22Rv1 (cell line): ENCODE measurements around the gene IRX4.

Experiments used
- H3K27ac ChIP-seq: fragments of 450-650 bp; 2 replicates; pipeline ENCODE4 v1.5.1; 2017
- ZFX ChIP-seq: fragments of 450-650 bp; IDR thresholded peaks from 2 replicates; pipeline ENCODE4 v1.6.1; 2017; ENCODE audit warnings: antibody characterized with exemption, borderline replicate concordance
- TF ChIP-seq, protein P1 (sequence below): fragments of 450-650 bp; IDR thresholded peaks from 2 replicates; pipeline ENCODE4 v1.5.1; 2017; ENCODE audit warnings: mild to moderate bottlenecking

The IRX4 gene

DNA sequence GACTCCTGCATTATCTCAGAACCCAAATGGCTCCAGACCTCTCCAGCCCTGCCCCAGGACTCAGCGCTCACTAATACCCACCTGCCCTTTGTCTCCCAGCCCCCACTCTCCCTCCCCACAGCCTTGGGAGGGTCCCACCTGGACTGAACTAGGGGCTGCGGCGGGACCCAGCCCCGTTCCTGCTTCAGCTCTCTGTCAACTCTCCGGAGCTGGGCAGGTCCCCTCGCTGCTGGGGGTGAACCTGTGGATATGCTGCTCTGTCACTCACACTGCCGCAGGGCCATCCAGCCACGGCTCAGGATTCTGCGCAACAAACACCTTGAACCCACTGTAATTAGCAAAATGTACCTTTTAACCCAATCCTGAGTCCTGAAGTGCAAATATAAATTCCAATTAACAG, 44.7 kb downstream of the IRX4 start:
- H3K27ac ChIP-seq: no peak overlapping the region
- TF ChIP-seq ZFX: no peak
- TF ChIP-seq, protein P1, sequence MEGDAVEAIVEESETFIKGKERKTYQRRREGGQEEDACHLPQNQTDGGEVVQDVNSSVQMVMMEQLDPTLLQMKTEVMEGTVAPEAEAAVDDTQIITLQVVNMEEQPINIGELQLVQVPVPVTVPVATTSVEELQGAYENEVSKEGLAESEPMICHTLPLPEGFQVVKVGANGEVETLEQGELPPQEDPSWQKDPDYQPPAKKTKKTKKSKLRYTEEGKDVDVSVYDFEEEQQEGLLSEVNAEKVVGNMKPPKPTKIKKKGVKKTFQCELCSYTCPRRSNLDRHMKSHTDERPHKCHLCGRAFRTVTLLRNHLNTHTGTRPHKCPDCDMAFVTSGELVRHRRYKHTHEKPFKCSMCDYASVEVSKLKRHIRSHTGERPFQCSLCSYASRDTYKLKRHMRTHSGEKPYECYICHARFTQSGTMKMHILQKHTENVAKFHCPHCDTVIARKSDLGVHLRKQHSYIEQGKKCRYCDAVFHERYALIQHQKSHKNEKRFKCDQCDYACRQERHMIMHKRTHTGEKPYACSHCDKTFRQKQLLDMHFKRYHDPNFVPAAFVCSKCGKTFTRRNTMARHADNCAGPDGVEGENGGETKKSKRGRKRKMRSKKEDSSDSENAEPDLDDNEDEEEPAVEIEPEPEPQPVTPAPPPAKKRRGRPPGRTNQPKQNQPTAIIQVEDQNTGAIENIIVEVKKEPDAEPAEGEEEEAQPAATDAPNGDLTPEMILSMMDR: no peak

DNA sequence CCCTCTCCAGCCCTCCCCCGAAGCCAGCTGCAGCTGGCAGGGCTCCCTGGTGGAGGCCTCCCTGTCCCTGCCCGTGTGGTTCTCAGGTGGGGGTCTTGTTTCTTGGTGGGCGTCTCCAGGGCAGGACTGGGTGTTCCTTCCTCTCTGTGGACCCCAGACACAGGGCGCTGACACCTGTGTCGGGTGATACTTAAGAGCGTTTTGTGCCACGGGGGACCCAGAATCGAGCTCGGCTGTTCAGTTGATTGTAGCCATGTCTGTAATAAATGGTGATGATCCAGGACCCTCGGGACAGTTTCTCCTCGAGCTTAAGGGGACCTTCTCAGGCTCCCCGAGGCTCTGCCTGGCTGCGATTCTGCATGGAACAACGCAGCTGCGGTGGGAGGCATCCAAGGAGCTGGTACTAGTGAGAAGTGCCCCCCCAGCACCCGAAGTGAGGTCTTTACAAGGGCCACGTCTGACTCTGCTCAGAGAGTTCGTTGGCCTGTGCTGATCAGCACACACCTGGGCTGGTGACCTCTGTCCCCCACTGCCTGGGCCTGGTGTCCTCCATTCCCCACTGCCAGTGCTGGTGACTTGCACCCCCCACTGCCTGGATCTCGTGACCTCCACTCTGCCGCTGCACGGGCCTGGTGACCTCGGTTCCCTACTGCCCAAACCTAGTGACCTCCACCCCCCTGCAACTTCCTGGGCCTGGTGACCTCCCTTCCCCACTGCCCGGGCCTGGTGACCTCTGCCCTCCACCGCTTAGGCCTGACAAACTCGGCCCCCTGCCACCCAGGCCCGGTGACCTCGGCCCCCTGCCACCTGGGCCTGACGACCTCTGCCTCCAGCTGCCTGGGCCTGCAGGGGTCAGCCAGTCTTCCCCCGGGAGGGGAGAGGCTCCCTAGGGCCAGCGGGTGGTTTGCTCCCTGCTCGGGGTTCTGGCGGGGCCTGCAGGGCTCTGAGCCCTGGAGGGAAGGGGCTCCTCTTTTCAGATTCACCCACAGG, 45.5 kb downstream of the IRX4 start:
- no peak for TF ChIP-seq ZFX
- TF ChIP-seq, protein P1: no peak
- H3K27ac ChIP-seq: no peak overlapping the region

DNA sequence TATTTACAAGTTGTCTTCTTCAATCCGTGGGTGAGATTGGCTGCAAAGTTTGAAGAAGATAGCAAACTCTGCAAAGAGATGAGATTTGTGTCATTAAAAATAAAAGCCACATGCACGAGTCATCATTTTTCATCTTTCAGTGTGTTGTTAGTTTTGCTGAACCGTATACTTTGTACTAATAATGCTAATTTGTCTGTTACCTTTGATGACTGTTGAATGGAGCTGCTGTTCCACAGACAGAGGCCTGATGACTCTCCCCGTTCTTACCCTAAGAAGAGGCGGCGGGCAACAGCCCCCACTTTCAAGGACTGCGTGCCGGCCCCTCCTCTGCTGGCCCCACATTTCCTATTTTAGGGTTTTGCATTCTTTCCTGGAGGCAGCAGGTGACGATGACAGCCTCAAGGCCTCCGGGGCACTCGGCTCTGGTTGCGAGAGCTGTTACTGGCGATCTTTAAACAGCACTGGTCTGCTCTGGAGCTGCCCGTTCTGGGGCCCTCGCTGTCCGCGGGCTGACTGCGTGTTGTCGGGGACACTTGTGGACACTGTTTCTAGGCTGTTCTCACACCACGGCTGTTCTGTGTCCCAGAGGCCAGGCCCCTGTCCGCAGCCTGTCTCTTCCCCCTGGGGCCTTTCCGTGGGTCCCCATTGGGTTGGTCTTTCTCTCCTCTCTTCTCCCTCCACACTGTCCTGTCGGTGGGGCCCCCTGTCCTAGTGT, 46.4 kb downstream of the IRX4 start:
- TF ChIP-seq, protein P1: no peak
- no peak for TF ChIP-seq ZFX
- H3K27ac ChIP-seq: no peak overlapping the region

DNA sequence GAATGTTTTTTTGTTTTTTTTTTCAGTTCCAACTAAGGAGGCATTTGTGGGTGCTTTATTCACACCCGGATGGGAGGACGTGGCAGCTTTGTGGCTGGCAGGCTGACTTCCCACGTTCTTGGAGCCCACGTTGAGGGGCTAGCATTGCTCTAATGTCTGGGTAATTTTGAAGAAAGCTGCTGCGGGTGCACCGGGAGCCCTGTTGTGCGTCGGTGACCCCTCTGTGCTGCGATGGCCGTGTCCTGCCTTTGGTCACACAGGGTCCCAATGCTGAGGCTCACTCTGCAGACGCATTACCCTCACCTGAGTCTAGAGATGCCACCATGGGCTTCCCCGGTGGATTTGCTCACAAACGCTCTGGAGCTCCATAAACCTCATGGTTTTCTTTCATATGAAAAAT, 47.3 kb downstream of the IRX4 start:
- TF ChIP-seq ZFX: no peak
- TF ChIP-seq, protein P1: no peak
- H3K27ac ChIP-seq: no peak overlapping the region

DNA sequence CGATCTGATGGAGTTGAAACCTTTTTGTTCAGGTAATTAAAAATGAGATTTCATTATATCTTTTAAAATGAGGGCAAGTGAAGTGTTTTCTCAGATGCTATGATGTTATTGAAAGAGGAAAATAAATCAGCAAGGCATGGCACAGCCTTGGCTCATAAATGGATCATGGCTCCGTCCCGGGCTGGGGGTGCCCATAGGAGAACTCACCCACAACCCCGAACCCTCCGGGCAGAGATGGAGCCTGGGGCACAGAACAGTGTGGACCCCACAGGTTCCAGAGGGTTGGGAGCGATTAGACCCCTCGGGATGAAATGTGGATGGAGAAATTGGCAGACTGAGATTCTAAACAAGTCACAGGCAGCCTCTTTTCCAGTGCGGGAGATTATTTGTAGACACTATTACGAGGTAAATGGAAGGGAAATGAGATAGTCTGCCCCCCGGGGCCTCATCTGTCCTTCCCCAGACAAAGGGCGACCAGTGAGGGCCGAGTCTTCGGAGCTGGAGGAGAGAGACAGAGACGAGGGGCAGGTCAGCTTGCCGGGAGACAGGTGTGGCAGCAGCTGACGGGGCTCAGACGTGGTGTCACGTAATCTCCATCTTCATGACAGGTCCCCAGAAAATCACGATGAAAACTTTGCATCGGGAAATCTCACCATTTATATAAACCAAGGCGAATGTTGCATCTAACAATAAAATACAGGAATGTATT, 47.9 kb downstream of the IRX4 start:
- H3K27ac ChIP-seq: no peak overlapping the region
- TF ChIP-seq, protein P1: no peak
- no peak for TF ChIP-seq ZFX

DNA sequence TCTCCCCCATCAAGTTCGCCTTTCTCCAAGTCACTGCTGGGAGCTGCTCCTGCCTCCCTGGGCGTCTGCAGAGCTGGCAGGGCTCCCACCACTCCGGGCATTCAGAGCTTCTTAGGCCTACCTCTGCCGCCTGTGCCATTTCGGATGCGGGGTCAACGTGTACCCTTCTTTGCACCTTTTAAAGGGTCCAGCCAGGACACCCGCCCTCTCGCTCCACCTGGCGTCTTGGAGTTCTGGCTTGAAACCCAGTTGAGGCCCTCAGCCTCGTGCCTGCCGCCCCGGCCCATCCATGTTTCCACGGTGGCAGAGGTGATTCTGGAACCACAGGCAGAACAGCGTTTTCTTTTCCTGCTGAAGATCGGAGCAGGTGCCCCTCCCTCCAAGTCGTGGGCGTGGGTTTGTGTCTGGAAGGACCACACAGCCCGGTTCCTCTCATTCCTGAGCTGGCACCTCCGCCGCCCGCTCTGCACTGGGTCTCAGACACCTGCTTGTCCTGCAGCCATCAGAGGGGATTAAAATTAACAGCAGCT, 48.6 kb downstream of the IRX4 start:
- no peak for TF ChIP-seq ZFX
- TF ChIP-seq, protein P1: no peak
- H3K27ac ChIP-seq: no peak overlapping the region
